ENCODE data around the gene ABLIM1.

Gene ABLIM1

GRCh38 chr10:114545819-114546218 lies 112.3 kb downstream of the ABLIM1 start:
- no peak for DNase-seq (ENCODE audit: low read depth)

GRCh38 chr10:114545071-114545470 lies 113.0 kb downstream of the ABLIM1 start:
- DNase-seq (ENCODE audit: low read depth), result no peak

- peak; percentile 56 for DNase-seq (ENCODE audit: low read depth)
Measured at GRCh38 chr10:114544045-114544659, 113.9 kb downstream of the ABLIM1 start.

GRCh38 chr10:114543456-114543855 lies 114.6 kb downstream of the ABLIM1 start:
- DNase-seq (ENCODE audit: low read depth), result no peak

- no peak for DNase-seq (ENCODE audit: low read depth)
Measured at GRCh38 chr10:114542373-114542772, 115.7 kb downstream of the ABLIM1 start.

GRCh38 chr10:114541797-114542160 lies 116.3 kb downstream of the ABLIM1 start:
- DNase-seq (ENCODE audit: low read depth), result no peak

- peak; percentile 73 for DNase-seq (ENCODE audit: low read depth)
Measured at GRCh38 chr10:114541081-114541796, 116.8 kb downstream of the ABLIM1 start.

- DNase-seq (ENCODE audit: low read depth), result no peak
Measured at GRCh38 chr10:114540236-114540635, 117.8 kb downstream of the ABLIM1 start.

- DNase-seq (ENCODE audit: low read depth), result no peak
Measured at GRCh38 chr10:114539623-114540022, 118.5 kb downstream of the ABLIM1 start.

GRCh38 chr10:114538181-114538906 lies 119.7 kb downstream of the ABLIM1 start:
- peak; percentile 42 for DNase-seq (ENCODE audit: low read depth)

GRCh38 chr10:114537736-114538135 lies 120.3 kb downstream of the ABLIM1 start:
- DNase-seq (ENCODE audit: low read depth), result no peak

- no peak for DNase-seq (ENCODE audit: low read depth)
Measured at GRCh38 chr10:114534571-114534981, 123.5 kb downstream of the ABLIM1 start.

GRCh38 chr10:114532226-114532625 lies 125.8 kb downstream of the ABLIM1 start:
- DNase-seq (ENCODE audit: low read depth), result no peak

GRCh38 chr10:114526504-114527238 lies 131.4 kb downstream of the ABLIM1 start:
- peak; percentile 86 for DNase-seq (ENCODE audit: low read depth)

- DNase-seq (ENCODE audit: low read depth), result peak; percentile 16
Measured at GRCh38 chr10:114526126-114526503, 132.0 kb downstream of the ABLIM1 start.

GRCh38 chr10:114525368-114525949 lies 132.6 kb downstream of the ABLIM1 start:
- DNase-seq (ENCODE audit: low read depth), result no peak

GRCh38 chr10:114523876-114524275 lies 134.2 kb downstream of the ABLIM1 start:
- DNase-seq (ENCODE audit: low read depth), result no peak

- DNase-seq (ENCODE audit: low read depth), result no peak
Measured at GRCh38 chr10:114521255-114521654, 136.8 kb downstream of the ABLIM1 start.

GRCh38 chr10:114520453-114520852 lies 137.6 kb downstream of the ABLIM1 start:
- no peak for DNase-seq (ENCODE audit: low read depth)

GRCh38 chr10:114519756-114520293 lies 138.2 kb downstream of the ABLIM1 start:
- no peak for DNase-seq (ENCODE audit: low read depth)

- DNase-seq (ENCODE audit: low read depth), result no peak
Measured at GRCh38 chr10:114519306-114519669, 138.8 kb downstream of the ABLIM1 start.
